Iris pigment epithelial cell (primary cell): ENCODE data around the gene SMAD3.

Experiments used
- DNase-seq: peaks from one replicate; pipeline ENCODE4 v3.0.0-alpha.2; 2011; ENCODE audit warnings: low read depth

SMAD3 gene

DNA sequence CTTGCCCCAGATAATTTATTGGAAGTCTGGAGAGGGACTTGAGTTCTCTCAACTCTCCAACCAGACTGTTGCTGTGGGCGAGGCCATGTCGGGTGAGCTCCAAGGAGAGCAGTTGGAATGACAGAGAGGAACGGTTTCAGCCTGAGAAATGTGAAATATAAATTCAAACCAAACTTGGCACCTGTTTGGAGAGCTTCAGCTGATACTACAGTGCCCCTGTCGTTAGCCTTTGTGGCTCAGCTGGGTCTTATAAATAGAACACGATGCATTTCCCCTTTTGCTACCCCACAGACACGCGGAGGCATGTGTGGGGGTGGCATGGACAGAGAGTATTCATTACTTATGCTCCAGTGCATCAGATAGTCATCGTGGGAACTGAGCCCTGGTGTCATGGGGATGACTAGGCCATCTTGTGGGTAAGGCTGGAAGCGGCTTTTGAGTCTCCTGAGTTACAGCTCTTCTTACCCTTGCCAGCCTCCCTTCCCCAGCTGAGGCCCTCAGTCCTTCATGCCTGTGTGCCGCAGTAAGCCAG lies 15.6 kb downstream of the SMAD3 start:
- peak; percentile 84 for DNase-seq

DNA sequence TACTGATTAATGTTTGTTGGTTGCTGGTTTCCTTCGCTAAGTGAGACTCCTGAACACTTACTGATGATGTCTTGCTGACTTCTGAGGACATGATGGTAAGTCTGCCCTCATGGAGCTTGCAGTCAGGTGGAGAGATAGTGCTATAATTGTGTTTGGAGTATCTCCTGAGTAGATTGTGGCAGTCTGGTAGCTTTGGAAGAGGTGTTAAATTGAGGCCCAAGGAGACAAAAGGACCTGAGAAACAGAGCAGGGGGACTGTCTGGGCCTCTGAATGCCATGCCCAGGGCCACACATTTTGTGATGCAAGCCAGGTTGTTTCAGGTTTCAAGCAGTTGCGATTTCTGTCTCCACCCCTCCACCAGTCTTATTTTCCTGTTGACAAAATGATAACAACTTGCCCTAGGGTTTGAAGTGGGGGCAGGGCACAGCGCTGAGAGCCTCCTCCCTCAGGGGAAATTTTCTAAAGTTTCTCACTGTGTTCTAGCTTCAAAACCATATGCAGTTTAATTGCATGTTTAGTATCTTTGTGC lies 16.7 kb downstream of the SMAD3 start:
- no peak for DNase-seq

DNA sequence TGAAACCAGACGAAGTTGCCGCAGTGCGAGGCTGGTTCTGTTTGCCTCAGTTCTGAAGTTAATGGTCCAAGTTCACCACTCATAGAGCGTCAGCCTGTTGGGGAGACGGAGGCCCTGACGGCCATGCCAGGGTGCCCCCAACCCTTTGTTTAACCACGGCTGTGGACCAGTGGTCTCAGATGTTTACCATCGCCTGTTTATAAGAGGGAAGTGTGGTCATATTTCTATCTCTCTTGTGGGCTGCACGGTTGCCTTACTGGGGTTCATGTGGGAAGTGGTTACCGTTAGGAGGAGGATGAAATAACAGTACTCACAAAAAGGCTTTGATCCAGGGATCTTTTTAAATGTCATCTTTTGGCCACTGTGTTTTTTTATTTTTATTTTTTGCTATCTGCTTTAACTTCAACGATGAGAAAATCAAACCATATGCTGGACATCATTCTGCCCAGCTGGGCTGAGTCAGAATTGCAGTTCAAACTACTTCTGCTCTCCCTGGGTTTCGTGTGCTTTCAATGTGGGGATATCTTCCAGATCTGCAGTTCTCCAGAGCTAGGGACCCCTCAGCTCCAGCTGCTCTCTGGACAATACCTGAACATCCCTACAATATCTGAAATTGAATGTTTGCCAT lies 17.8 kb downstream of the SMAD3 start:
- peak; percentile 72 for DNase-seq

DNA sequence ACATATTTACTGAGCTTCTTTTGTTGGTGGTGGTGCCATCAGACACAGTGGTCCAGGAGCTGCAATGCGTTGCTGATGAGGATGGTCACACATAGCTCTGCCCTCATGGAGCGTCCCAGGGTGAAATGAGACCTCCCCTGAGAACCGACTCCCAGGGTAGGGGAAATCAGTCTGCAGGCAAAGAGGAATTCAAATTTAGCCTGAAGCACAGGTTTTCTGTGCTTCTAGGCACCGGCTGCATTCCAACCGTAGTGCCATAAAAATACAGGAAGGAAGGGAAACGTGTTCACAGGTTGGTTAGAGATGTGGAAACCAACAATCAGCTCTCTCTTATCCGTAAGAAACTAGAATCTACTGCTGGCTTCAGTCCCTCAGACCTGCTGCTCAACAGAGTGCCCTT lies 19.2 kb downstream of the SMAD3 start:
- DNase-seq: no peak

DNA sequence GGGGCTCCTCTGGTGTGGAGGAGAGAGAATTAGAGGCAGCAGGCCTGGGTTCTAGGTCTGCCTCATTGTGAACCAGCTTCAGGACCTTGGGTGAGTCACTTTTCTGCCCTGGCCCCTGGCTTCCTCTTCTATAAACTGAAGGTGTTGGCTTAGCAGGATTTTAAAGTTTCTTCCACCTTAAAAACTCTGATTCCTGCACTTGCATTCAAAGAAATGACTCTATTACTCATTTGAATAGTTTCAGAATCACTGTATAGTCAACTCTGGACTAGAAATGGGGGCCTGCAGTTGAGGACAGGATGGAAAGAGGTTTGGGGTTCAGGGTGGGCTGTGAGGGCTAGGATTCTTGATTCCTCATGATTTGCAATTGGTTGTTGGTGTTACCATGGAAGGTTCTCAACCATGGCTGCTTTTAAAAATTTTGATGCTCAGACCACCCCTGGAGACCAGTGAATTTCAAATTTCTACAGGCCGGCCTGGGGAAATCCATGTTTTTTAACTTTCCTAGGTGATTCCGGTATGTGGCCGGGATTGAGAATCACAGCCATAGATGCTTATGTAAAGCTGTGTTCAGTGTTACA lies 19.9 kb downstream of the SMAD3 start:
- DNase-seq: no peak

DNA sequence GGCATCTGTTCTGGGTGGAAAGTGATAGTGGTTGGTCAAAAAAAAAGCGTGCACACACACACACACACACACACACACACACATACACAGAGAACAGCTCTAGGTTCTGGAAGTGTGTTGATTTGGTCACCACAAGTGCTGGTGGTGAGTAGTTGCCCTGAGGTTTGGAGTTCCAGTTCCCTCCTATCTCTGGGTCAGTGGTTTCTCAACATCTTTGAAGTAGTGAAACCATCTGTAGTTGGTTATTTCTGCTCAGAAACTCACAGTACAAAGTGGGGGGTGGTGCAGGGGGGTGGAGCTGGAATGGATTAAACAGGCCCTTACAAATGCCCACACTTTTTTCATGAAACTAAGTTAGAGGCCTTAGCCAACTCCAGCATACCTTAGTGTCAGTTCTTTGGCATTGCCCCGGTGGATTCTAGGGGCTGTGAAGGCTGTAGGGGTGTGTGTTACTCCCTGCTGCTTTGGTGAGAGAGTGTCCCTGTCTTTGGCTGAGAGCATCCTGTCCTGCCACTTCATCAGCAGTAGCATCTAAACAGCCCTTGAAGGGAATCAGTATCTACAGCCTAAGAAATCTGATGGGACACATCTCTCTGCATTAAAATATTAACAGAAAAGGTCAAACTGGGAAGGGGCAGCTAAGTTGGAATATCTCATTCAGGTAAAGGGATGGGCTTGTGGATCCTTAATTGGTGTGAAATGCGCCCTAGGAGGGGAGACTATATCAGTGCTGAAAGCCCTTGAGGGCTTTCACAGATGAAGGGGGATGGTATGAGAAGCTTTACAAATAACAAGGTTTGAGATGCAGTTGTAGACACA lies 20.6 kb downstream of the SMAD3 start:
- DNase-seq: peak; percentile 96

DNA sequence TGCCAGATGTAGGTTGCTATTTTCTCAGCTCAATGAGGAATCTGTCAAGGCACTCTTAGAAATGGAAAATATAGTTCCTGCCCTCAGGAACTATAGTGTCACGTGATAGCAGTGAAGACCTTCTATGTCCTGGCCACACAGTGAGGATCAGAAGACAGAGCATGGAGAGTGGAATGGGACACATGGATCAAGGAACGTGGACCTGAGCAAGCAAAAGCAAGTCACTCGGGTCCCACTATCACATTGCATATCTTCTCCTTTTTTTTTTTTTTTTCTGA lies 21.2 kb downstream of the SMAD3 start:
- DNase-seq: no peak

DNA sequence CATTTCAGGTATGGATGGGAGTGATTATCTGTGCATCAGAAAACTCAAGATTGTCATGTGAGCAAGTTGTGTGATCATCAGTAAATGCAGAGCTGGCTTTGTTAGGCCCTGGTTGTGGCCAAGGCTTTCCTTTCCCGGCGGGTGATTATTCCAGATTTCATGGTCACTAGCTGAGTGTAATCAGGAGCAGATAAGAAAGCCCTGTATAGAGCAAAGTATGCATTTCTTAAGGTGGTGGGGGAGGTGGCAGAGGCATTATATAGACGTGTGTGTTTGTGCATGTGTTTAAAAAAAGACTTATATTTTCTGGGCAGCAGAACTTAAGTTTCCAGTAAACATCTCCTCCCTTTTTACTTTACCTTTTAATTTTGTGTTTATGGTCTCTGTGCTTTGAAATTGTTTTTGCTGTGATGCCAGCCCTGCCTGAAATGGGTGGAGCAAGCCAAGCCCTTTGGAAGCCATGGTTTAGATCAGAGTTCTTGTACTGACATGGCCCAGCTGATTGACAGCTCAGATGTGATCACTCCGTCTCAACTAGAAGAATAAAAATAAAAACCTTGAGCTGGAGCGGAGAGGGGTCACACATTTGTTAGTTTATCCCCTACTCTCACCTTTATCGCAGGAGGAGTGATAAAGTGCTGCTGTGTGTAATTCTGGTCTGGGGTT lies 22.2 kb downstream of the SMAD3 start:
- DNase-seq: no peak

DNA sequence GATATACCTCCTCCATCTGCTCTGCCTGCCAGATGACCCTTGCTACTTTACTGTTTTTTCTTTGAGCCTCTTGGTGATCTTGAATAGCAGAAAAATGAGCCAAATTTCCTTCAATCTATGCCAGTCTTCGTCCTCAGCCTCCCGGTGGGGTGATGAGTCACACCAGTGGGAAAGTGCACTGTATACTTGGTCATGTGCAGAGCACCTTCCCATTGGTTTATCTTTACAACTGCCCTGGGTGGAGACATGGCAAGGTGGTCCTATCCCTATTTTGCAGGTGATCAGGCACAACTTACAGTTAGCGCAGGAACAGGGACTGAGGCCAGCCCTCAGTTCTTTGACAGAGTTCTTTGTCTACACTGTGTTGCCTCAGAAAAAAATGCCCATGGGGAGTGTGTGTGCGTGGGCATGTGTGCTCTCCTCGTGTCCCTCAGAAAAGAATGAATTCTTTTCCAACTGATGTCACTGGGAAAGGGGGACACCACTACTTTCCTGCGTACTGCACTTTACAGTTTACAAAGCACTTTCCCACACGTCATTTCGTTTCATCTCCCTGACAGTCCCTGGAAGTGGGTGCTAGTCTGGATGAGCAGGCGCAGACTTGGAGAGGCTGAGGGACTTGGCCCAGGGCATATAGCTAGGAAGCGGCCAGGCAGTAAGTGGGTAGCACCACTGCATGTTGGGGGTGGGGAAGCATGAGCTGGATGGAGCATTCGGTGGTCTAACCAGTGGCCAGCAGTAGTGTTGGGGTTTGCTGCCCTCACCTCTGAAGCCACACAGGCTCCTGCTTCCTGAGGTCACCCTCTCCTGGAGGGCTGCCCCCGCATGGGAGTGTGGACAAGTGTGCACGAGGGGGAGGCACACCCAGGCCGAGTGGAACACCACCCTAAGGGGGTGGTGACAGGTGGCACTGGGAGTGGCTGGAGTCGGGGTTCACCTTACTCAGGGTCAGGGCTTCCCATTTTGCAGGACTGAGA lies 24.1 kb downstream of the SMAD3 start:
- peak; percentile 83 for DNase-seq

DNA sequence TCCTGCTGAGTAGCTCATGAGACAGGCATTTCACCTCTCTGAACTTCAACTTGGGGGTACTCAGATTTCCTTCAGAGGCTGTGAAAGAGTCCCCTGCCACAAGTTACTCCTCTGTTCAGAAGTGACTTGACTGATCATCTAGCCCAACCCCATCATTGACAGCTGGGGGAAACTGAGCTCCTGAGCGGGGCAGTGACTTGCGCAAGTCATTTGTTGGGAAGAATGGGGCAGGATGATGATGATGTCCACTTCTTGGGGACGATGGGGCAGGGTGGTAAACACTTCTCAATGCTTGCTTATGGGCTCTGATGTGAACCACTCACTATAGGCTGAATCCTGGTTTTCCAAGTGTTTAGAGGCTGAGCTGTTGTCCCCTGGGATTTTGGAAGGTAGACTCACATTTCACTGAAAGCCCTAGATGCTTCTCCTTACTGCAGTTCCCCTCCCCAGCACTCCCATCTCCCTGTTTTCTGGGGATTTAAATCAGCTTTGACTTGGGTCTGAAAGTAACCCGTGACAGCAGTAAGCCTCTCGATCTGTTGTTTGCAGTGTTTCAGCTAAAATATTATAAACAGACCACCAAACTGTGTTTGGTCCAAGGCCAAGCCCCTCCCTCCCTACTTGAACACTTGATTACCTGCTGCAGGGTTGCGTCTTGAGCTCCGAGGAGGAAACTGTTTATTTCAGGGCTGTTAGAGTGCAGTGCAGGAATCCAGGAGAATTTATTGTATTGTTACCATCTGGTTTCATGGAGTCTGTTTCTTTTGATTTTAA lies 25.1 kb downstream of the SMAD3 start:
- DNase-seq: no peak

DNA sequence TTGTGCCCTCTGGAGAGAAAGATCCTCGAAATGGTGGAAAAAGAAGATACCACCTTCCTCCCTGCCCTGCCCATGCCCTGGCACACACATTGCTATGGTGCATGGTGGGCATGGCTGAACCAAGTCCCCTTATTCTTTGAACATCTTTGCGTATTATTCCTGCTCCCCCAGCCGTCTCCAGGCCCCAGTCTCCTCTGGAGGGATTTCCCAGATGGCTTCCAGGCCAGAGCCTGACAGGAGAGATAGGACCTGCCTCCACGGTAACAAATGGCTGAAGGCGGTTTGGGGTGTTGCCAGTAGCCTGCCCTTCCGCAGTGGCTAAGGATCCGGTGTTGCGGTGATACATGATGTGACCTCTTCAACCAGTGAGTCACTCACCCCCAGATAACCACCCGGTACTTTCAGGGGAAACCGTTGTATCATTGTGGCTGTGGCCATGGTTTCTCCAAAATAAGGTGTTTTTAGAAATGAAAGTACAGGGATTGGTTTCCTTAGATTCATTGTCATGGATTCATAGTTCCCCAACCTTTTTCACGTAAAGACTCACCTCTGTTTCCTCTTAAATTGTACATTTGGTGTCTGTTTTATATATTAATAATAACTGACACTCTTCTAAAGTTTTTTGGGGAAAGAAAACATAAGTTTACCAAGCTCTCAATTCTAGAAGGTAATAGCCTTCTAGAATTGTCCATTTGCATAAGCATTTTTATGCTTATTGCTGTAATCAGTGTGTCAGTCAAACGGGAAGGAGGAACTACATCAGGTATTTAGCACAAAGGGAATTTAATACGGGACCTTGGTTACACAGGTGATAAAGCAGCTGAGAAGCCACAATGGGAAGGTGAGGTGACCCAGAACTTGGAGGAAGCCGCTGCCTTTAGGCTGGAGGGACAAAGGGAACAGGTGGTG lies 25.9 kb downstream of the SMAD3 start:
- peak; percentile 99 for DNase-seq

DNA sequence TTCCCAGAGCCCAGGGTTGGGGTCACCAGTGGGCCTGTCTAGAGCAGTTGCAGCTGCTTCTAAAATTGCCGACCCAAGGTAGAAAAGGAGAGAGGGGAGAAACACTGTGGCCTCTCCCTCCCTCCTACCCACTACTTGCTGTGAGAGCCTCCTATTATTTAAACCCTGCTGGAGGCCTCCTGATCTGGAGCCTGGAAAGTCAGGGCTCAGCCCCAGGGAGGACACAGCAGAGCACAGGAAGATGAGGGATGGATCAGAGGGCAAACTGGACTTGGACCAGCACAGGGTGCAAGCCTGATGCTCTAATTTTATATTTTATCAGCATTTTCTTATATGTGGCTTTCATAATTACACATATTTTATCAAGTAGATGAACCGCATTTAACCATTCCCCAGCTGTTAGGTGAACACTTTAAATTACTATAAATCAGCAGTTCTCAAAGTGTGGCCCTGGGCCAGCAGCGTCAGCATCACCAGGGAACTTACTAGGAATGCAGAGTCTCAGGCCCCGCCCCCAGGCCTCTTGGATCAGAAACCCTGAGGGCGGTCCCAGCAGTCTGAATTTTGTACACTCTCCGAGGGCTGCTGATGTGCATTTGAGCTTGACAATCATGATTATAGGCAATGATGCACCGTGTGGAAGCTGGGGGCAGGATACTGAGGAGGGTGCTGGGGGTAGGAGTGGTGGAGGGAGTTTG lies 26.7 kb downstream of the SMAD3 start:
- DNase-seq: no peak

DNA sequence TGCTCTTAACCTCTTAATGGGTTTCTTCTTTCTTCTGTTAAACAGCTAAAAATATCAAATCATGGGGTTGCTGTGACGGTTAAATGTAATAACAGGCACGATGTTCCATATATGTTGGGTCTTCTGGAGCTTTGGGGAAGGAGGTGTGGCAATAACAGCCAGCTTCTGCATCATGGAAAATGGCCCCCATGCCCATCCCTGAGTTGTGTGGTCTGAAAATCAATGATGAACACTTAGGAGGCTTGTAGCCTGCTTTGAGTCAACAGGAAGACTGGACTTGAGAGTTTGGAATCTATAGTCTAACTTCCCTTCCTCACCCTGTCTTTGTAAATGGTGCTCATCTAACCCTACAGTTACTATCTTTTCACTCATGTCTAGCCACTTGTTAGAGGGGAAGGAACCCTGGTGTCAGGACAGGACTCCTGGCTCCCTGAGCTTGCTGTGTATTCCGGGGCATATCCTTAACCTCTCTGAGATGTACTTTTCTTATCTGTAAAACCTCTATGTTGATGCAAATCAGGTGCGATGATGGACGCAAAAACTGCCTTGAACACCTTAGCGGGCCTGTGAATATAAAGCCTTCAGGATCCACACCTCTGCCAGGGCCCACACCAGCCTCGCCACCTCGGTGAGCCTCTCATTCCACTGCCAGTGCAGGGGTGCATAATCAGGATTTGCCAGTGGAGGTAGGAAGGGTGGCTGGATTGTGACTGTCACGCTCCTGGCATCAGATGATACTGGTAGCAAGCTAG lies 27.5 kb downstream of the SMAD3 start:
- DNase-seq: no peak

DNA sequence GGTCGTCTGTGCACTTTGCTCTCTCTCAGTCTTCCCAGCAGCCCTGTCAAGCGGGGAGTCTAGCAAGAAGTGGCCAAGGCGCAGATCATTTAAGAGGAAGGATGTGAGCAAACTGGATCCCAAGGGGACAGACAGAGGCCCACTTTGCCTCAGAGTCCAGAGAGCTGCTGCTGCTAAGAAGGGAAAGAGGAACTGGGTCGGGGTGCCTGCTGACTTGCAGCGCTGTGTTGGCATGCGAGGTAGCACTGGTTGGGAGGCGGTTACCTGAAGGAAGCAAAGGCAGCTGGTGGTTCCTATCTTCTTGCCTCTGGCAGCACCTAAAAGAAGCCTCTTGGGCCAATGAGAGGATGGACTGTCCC lies 28.1 kb downstream of the SMAD3 start:
- no peak for DNase-seq

DNA sequence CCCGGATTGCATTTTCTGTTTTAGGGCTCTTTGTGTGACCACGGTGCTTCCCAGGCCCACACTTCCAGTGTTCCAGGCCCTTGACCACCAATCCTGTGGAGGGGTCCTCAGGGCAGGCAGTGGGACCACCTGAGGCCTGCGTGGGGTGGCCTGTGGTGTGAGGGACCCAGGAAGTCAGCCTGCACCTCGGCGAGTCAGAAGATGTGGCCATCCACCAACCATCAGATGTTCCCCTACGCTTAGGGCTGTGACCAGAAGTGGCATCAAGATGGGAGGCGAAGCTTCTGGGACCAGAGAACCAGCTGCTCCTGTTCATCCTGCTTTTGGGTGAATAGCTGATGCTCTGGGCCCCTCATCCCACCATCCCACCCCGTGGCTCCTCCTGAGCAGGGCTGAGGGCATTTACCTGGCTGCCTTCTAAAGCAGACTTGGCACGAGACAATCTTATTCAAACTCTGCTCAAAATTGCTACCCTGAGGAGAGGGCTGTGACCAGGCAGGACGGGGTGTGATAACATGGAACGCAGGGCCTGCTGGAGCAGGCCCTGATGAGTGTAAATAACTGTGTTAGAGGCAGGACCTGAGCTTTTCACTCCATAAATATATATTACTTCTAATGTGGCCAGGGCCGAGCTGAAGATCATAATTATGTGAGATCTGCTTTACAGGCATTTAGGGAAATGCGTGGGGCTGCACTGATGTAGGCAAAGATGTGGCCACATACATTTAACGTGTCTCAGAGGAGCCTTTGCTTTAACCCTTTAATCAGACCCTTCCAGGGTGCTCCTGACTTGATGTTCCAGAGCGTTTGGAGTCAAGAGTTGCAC lies 28.8 kb downstream of the SMAD3 start:
- DNase-seq: no peak

DNA sequence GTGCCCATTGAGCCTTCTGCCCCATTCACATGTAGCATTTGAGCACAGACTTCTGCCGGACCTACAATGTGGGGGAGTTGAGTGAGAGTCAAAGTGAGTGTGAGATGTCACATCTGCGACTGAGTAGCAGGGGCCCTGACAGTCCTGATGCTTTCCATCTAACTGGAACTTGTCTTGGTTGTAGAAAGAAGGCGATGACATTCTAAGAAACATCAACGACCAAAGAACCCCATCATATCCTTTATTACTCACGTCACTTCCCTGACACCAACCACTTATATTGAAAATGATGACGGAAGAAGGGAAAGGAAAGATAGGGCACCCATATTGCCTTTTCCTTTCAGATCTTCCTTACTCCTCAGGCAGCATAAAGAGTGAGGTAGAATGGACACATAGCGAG lies 30.5 kb downstream of the SMAD3 start:
- no peak for DNase-seq

DNA sequence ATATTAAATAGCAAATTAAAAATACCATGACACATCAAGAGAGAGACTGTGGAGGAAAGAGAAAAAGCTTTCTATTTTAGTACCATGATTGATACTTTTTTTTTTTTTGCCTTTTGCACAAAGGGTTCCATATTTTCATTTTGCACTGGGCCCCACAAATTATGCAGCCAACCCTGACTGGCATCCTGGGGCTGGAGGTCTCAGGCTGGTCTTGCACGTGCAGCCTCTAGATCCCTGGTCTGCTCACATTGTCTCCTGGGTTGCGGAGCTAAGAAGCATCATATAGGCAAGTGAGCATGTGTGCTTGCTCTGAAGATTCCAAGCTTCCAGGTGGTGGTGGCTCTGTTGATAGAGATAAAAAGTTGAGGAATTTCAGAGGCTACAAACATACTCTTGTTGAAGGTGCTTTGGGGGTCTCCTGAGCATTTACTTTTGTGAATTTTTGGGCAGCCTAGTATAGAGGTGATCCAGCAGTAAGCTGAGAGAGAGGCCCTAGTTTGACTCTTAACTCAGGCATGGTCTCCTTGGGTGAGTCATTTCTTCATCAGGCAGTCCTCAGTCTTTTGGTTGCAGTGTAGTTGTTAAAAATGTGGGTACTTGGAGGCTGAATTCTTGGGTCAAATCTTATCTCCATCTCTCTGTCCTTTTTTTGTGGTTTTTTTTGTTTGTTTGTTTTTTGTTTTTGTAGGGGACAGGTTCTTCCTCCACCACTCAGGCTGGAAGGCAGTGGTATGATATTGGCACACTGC lies 31.3 kb downstream of the SMAD3 start:
- peak; percentile 76 for DNase-seq
